Parathyroid adenoma (tissue), 2 donors: ENCODE measurements around the gene ZFP1.
"Not testable (repeated sequence)": the region's sequence is repeated elsewhere in the genome, so short reads cannot be mapped to it uniquely, and the experiment has no call there.

Experiments
- H2AFZ ChIP-seq: fragments of 300-600 bp; sonication (generic); one replicate; pipeline ENCODE4 v1.7.0; 2017; ENCODE audit warnings: antibody characterized with exemption, mild to moderate bottlenecking
- H3K27ac ChIP-seq: fragments of 300-600 bp; sonication (generic); one replicate; pipeline ENCODE4 v1.7.0; 2017
- H3K27me3 ChIP-seq: fragments of 300-600 bp; sonication (generic); one replicate; pipeline ENCODE4 v1.7.0; 2017; ENCODE audit warnings: low read length; ENCODE audit not compliant: control insufficient read depth, insufficient read depth
- H3K36me3 ChIP-seq: fragments of 300-600 bp; sonication (generic); one replicate; pipeline ENCODE4 v1.7.0; 2017; ENCODE audit warnings: low read length; ENCODE audit not compliant: control insufficient read depth, insufficient read depth
- H3K4me1 ChIP-seq: fragments of 300-600 bp; sonication (generic); one replicate; pipeline ENCODE4 v1.7.0; 2017; ENCODE audit warnings: control low read depth
- H3K4me2 ChIP-seq: fragments of 300-600 bp; sonication (generic); one replicate; pipeline ENCODE4 v1.7.0; 2017; ENCODE audit warnings: low read length
- H3K4me3 ChIP-seq: fragments of 300-600 bp; sonication (generic); one replicate; pipeline ENCODE4 v1.7.0; 2017; ENCODE audit warnings: low read depth, low read length
- H3K79me2 ChIP-seq: fragments of 300-600 bp; sonication (generic); one replicate; pipeline ENCODE4 v1.7.0; 2017; ENCODE audit warnings: control low read depth
- H3K9ac ChIP-seq: fragments of 300-600 bp; sonication (generic); one replicate; pipeline ENCODE4 v1.7.0; 2017; ENCODE audit warnings: mild to moderate bottlenecking
- H3K9me3 ChIP-seq: fragments of 300-600 bp; sonication (generic); one replicate; pipeline ENCODE4 v1.7.0; 2017; ENCODE audit warnings: low read length; ENCODE audit not compliant: control insufficient read depth
- TF ChIP-seq, protein P1 (sequence below): fragments of 300-600 bp; sonication (generic); IDR thresholded peaks from one replicate; pipeline ENCODE4 v1.7.0; 2017; ENCODE audit warnings: antibody characterized with exemption, mild to moderate bottlenecking
- donor health status: primary hyperparathyroidism.

ZFP1 gene

DNA sequence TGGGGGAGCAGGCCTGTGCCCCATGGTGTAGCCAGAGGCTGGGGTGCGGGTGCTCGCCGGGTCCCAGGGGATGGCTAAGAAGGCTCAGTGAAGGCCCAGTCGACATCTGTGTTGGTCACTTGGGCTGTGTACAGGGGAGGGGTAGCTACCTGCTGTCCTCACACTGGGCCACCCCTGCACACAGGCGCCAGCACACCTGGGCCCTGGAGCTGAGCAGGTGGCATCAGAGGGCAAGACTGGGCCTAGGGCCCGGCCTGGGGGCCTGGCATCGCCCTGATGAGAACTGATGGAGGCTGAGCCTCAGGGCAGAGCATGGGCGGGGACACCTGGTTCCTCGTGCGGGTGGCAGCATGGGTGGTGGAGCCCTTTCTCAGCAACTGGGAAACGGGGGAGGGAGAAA, 59.5 kb downstream of the ZFP1 start:
- H3K79me2 ChIP-seq: no peaks in the 10 kb centered on the region
- no peak overlapping the region for H2AFZ ChIP-seq
- H3K9ac ChIP-seq: no peak overlapping the region
- no peaks in the 10 kb centered on the region for H3K27me3 ChIP-seq
- H3K9me3 ChIP-seq: no peaks in the 10 kb centered on the region
- H3K4me2 ChIP-seq: no peak overlapping the region
- no peaks in the 10 kb centered on the region for H3K4me1 ChIP-seq
- H3K27ac ChIP-seq: no peak overlapping the region
- H3K36me3 ChIP-seq: no peaks in the 10 kb centered on the region
- H3K4me3 ChIP-seq: no peak overlapping the region
- TF ChIP-seq, protein P1, sequence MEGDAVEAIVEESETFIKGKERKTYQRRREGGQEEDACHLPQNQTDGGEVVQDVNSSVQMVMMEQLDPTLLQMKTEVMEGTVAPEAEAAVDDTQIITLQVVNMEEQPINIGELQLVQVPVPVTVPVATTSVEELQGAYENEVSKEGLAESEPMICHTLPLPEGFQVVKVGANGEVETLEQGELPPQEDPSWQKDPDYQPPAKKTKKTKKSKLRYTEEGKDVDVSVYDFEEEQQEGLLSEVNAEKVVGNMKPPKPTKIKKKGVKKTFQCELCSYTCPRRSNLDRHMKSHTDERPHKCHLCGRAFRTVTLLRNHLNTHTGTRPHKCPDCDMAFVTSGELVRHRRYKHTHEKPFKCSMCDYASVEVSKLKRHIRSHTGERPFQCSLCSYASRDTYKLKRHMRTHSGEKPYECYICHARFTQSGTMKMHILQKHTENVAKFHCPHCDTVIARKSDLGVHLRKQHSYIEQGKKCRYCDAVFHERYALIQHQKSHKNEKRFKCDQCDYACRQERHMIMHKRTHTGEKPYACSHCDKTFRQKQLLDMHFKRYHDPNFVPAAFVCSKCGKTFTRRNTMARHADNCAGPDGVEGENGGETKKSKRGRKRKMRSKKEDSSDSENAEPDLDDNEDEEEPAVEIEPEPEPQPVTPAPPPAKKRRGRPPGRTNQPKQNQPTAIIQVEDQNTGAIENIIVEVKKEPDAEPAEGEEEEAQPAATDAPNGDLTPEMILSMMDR: no peak

DNA sequence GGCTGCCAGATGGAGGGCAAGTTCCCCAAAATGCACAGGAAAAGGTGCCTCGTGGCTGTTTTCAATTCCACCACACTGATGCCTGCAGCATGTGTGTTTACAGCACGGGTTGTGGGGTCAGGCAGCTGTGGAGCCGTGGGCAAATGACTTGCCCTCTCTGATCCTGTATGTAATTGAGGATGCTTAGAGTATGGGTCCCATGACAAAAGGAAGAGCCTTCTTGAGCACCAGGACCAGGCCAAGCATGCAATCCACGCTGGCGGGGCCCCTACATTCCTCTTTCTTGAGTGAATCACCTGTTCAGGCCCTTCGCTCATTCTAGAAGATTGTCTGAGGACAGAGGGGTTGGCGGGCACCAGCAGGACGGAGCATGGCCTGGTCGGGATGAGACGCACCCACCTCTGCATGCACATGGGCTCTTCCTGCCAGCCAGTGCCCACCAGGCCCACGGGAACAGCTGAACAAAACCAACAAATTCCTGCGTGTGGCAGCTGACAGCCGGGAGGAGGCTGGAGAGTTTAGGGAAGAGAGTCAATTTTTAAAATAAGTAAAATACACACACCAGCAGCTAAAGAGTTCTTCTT, 60.0 kb downstream of the ZFP1 start:
- H3K9ac ChIP-seq: no peak overlapping the region
- no peaks in the 10 kb centered on the region for H3K4me1 ChIP-seq
- no peak overlapping the region for H3K4me2 ChIP-seq
- H3K79me2 ChIP-seq: no peaks in the 10 kb centered on the region
- no peaks in the 10 kb centered on the region for H3K36me3 ChIP-seq
- H3K27me3 ChIP-seq: no peaks in the 10 kb centered on the region
- no peak overlapping the region for H3K27ac ChIP-seq
- no peak overlapping the region for H3K4me3 ChIP-seq
- TF ChIP-seq, protein P1: no peak
- no peaks in the 10 kb centered on the region for H3K9me3 ChIP-seq
- no peak overlapping the region for H2AFZ ChIP-seq

DNA sequence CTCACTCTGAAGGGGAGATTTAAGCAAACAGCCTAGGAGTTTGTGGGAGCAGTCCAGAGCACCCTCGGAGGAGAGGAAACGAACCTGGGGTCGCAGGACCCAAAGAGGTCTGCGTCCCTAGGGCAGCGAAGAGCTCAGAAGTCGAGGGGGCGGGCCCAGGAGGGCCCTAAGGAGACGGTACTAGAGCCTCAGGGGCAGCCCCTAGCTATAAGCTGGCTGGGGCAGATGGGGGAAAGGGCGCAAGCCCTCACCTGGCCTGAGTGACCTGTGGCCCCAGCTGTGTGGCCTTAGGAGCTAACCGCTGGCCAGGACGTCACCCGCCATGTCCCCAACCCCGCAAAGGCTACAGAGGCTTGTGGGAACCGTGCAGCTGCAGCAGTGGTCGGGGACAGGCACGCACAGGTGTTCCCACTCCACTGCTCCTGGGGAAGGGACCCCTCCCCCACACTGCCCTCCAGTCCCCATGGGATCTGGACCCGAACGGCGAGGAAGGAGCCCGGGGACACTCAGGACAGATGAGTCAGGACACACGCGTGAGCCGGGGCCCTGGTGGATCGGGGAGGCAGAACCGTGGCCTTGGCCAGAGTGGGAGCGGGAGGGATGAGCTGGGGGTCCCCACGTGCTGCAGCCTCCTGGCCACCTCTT, 60.7 kb downstream of the ZFP1 start:
- H3K27ac ChIP-seq: no peak overlapping the region
- no peak overlapping the region for H2AFZ ChIP-seq
- H3K79me2 ChIP-seq: no peaks in the 10 kb centered on the region
- H3K27me3 ChIP-seq: no peaks in the 10 kb centered on the region
- no peaks in the 10 kb centered on the region for H3K4me1 ChIP-seq
- no peak overlapping the region for H3K9ac ChIP-seq
- no peak overlapping the region for H3K4me2 ChIP-seq
- H3K36me3 ChIP-seq: no peaks in the 10 kb centered on the region
- no peaks in the 10 kb centered on the region for H3K9me3 ChIP-seq
- no peak overlapping the region for H3K4me3 ChIP-seq
- TF ChIP-seq, protein P1: no peak

DNA sequence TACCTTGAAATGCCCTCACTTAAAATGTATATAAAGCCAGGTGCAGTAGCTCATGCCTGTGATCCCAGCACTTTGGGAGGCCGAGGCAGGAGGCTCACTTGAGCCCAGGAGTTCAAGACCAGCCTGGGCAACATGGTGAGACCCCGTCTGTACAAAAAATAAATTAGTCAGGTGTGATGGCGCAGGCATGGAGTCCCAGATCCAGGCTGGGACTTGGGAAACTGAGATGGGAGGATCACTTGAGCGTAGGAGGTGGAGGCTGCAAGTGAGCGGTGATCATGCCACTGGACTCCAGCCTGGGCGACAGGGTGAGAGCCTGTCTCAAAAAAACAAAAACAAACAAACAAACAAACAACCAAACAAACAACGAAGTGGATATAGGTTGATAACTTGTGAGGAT, 61.2 kb downstream of the ZFP1 start:
- not testable (repeated sequence) for H3K9ac ChIP-seq, H3K4me2 ChIP-seq, H2AFZ ChIP-seq, H3K9me3 ChIP-seq, H3K27me3 ChIP-seq, H3K4me3 ChIP-seq, H3K36me3 ChIP-seq, H3K27ac ChIP-seq, H3K79me2 ChIP-seq, H3K4me1 ChIP-seq

DNA sequence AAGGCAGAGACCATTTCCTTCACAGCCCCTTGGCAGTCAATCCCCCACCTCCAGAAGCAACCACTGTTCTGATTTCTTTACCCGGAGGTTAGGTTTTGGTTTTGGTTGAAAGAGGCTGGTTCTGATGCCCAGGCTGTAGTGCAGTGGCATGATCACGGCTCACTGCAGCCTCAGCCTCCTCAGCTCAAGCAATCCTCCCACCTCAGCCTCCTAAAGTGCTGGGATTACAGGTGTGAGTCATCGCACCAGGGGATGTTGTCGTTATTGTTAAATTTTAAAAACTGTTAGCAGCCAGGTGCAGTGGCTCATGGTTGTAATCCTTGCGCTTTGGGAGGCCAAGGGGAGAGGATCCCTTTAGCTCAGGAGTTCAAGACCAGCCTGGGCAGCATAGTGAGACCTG, 61.6 kb downstream of the ZFP1 start:
- Histone ChIP-seq H3K27ac (no peak overlapping the region), H2AFZ (no peak overlapping the region), H3K4me3 (no peak overlapping the region), H3K4me1 (no peaks in the 10 kb centered on the region), H3K9ac (no peak overlapping the region), H3K27me3 (no peaks in the 10 kb centered on the region), H3K36me3 (no peaks in the 10 kb centered on the region), H3K79me2 (no peaks in the 10 kb centered on the region), H3K9me3 (no peaks in the 10 kb centered on the region), H3K4me2 (no peak overlapping the region)
- TF ChIP-seq, protein P1: no peak

DNA sequence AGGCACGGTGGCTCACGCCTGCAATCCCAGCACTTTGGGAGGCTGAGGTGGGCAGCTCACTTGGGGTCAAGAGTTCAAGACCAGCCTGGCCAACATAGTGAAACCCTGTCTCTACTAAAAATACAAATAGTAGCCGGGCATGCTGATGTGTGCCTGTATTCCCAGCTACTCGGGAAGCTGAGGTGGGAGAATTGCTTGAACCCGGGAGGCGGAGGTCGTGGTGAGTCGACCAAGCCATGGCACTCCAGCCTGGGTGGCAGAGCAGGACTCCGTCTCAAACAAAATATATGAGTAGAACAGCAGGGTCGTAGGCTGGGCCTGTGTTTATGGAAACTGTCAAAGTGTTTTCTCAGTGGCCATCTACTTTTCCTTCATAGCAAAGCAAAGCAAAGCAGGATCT, 63.0 kb downstream of the ZFP1 start:
- not testable (repeated sequence) for H3K79me2 ChIP-seq, H3K4me1 ChIP-seq, H3K9ac ChIP-seq, H3K9me3 ChIP-seq, H3K4me3 ChIP-seq, H3K36me3 ChIP-seq, H2AFZ ChIP-seq, H3K27ac ChIP-seq, H3K27me3 ChIP-seq, H3K4me2 ChIP-seq
